ENCODE data around the gene VTI1A.

GRCh38 chr10:112696592-112696991, 249.6 kb downstream of the VTI1A start:
- no peak for TF ChIP-seq CTCF (conservative IDR thresholded peaks at IDR 0.05 in 1 of 2, IDR thresholded peaks at IDR 0.05 in 1 of 2; ENCODE audit: extremely low read depth in 1 of 2, insufficient read depth in 1 of 2, low read depth in 1 of 2, low read length in 2 of 2)
- TF ChIP-seq EZH2 (IDR thresholded peaks at IDR 0.05; ENCODE audit: borderline replicate concordance, low read length) = no peak
